Measurements from ENCODE around the gene MYH9. TPM values are rescaled to one million over a fixed set of nuclear protein-coding genes. Genes with fewer than 3 reads are reported as not detected.
"Not testable (repeated sequence)": the region's sequence is repeated elsewhere in the genome, so short reads cannot be mapped to it uniquely, and the experiment has no call there.

The MYH9 gene
- total and polyA plus RNA-seq, 7 experiments from 2014 or later = 95.5 to 900 (median 661) TPM

DNA sequence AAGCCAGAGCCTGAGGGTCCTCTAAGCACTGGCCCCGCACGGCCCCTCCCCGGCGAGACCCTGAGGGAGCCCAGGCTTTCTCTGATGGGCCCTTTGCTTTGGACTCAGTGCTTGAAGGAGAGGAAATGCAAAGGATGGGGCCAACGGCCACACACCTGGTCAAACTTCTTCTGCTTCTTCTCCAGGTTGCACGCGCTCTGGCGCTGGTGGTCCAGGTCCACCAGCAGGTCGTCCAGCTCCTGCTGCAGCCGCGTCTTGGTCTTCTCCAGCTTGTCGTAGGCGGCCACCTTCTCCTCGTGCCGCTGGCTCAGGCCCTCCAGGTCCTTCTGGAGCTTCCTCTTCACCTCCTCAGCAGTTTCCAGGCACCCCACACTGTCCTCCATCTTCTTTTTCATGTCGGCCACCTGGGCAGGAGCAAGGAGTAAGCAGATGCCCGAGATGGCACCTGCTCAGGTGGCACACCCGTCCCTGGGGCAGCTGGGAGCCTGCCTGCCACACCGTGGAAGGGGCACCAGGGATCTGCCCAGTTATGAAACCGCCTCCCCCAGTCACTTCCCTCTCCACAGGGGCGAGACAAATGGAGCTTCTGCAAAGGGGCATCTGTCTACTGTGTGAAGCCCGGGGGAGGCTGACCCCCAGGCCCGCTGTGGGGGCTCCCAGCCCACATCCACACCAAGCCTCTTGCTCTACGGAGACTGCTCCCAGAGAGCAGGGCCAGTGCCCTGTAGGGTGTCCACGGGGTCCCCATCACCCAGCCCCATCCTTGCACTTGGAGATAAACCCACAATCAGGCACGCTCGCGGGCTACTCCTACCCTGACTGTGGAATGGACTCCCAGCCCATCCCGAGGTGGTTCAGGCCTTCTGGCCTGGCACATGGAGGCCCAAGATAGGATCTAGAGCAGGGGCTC lies 95.7 kb downstream of the MYH9 start:
- Histone ChIP-seq H3K27me3 (ENCODE audit: control insufficient read depth in 2 of 2, insufficient read depth in 2 of 2, low read length in 2 of 2) (no peaks in the 10 kb centered on the region), H3K9me3 (ENCODE audit: control insufficient read depth in 2 of 3, low read length in 3 of 3) (peaks cover 0 to 7% (median 0%) of the 10 kb centered on the region in 3 experiments), H3K4me3 (ENCODE audit: low read length) (no peak overlapping the region), H3K36me3 (ENCODE audit: control insufficient read depth in 2 of 3, insufficient read depth in 3 of 3, low read length in 3 of 3) (peaks cover 56 to 85% (median 69%) of the 10 kb centered on the region in 3 experiments), H3K4me1 (ENCODE audit: control insufficient read depth in 2 of 2, insufficient read depth in 2 of 2, low read length in 2 of 2) (peaks cover 24 to 27% of the 10 kb centered on the region in 2 donors), H3K27ac (ENCODE audit: low read depth, low read length) (peak overlapping the region; percentile 14)
- H3K4me3 Mint-ChIP-seq = peak overlapping the region in 9 of 10 donors; percentile 4 to 70 (median 45)
- H3K36me3 Mint-ChIP-seq = peaks cover 30 to 77% (median 58%) of the 10 kb centered on the region in 5 donors
- H3K27ac Mint-ChIP-seq = peak overlapping the region; percentile 51 to 91 (median 76)
- peaks cover 31 to 49% (median 38%) of the 10 kb centered on the region in 7 donors for H3K4me1 Mint-ChIP-seq
- intact Hi-C loops (cut with micrococcal nuclease) = no loop called here
- DNase-seq = peak in 1 of 9 donors; percentile 8
- H3K9me3 Mint-ChIP-seq = peaks cover 0 to 28% (median 3%) of the 10 kb centered on the region in 11 donors
- ChIA-PET CTCF (interaction anchor here (1.4 to 2.2 kb wide), 2 partner anchors 10 to 14 kb away, joined by 4 to 6 read pairs; no protein-coding TSS in a partner anchor), POLR2A (interaction anchor here (0.9 to 2.1 kb wide), 4 partner anchors 11 to 215 kb away, joined by 3 to 5 read pairs (median 4); partner anchors contain the start of gene APOL2)
- no peak for ATAC-seq
- no peaks in the 10 kb centered on the region for H3K27me3 Mint-ChIP-seq

DNA sequence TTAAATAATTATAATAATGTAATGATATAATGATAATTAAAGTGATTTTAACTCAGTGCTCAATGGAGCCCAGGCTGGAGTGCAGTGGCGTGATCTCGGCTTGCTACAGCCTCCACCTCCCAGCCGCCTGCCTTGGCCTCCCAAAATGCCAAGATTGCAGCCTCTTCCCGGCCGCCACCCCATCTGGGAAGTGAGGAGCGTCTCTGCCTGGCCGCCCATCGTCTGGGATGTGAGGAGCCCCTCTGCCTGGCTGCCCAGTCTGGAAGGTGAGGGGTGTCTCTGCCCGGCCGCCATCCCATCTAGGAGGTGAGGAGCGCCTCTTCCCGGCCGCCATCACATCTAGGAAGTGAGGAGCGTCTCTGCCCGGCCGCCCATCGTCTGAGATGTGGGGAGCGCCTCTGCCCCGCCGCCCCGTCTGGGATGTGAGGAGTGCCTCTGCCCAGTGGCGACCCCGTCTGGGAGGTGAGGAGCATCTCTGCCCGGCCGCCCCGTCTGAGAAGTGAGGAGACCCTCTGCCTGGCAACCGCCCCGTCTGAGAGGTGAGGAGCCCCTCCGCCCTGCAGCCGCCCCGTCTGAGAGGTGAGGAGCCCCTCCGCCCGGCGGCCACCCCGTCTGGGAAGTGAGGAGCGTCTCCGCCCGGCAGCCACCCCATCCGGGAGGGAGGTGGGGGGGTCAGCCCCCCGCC lies 97.2 kb downstream of the MYH9 start:
- ATAC-seq; DNase-seq; H3K27ac ChIP-seq (ENCODE audit: low read depth, low read length); H3K27me3 Mint-ChIP-seq; H3K27me3 ChIP-seq (ENCODE audit: control insufficient read depth in 2 of 2, insufficient read depth in 2 of 2, low read length in 2 of 2); intact Hi-C loops (cut with micrococcal nuclease); H3K4me3 ChIP-seq (ENCODE audit: low read length); H3K9me3 ChIP-seq (ENCODE audit: control insufficient read depth in 2 of 3, low read length in 3 of 3): not testable (repeated sequence)
- H3K4me1 Mint-ChIP-seq = peaks cover 30 to 55% (median 46%) of the 10 kb centered on the region in 7 donors
- CTCF ChIA-PET = interaction anchor here (1.4 to 2.3 kb wide), 2 partner anchors 10 to 11 kb away, joined by 3 to 9 read pairs; no protein-coding TSS in a partner anchor
- Histone ChIP-seq H3K36me3 (ENCODE audit: control insufficient read depth in 2 of 3, insufficient read depth in 3 of 3, low read length in 3 of 3) (peaks cover 55 to 85% (median 69%) of the 10 kb centered on the region in 3 experiments), H3K4me1 (ENCODE audit: control insufficient read depth in 2 of 2, insufficient read depth in 2 of 2, low read length in 2 of 2) (peaks cover 32 to 34% of the 10 kb centered on the region in 2 donors)
- POLR2A ChIA-PET = interaction anchor here (1.8 kb wide), 1 partner anchor 12 kb away, joined by 8 read pairs; no protein-coding TSS in a partner anchor
- peak overlapping the region in 5 of 9 donors; percentile 3 to 97 (median 28) for H3K27ac Mint-ChIP-seq
- H3K36me3 Mint-ChIP-seq = peaks cover 31 to 75% (median 57%) of the 10 kb centered on the region in 5 donors
- peaks cover 0 to 34% (median 3%) of the 10 kb centered on the region in 11 donors for H3K9me3 Mint-ChIP-seq
- peak overlapping the region in 2 of 10 donors; percentile 38 to 79 for H3K4me3 Mint-ChIP-seq

DNA sequence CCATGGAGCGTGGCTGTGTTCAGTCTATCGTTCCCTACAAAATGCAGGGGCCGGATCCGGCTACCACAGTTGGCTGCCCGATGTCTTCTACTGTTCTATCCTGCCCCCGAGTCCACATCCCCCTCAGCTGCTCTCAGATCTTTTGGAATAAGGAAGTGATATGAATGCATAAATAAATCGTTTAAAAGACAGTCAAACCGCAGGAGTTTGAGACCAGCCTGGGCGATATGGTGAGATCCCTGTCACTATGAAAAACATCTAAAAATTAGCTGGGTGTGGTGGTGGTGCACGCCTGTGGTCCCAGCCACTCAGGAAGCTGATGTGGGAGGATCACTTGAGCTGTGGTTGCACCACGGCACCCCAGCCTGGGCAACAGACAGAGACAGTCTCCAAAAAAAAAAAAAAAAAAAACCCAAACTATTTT lies 97.8 kb downstream of the MYH9 start:
- DNase-seq (peak in 7 of 9 donors; percentile 35 to 76 (median 70)), ATAC-seq (peak; percentile 82)
- peak overlapping the region; percentile 42 to 79 (median 70) for H3K4me3 Mint-ChIP-seq
- ChIA-PET CTCF (interaction anchor here (1.4 to 2.3 kb wide), 3 partner anchors 9 to 95 kb away, joined by 3 to 9 read pairs (median 5); no protein-coding TSS in a partner anchor), POLR2A (interaction anchor here (1.8 kb wide), 1 partner anchor 12 kb away, joined by 8 read pairs; no protein-coding TSS in a partner anchor)
- Histone ChIP-seq H3K27ac (ENCODE audit: low read depth, low read length) (peak overlapping the region; percentile 35), H3K4me1 (ENCODE audit: control insufficient read depth in 2 of 2, insufficient read depth in 2 of 2, low read length in 2 of 2) (peaks cover 32 to 34% of the 10 kb centered on the region in 2 donors), H3K4me3 (ENCODE audit: low read length) (peak overlapping the region; percentile 18), H3K36me3 (ENCODE audit: control insufficient read depth in 2 of 3, insufficient read depth in 3 of 3, low read length in 3 of 3) (peaks cover 55 to 85% (median 69%) of the 10 kb centered on the region in 3 experiments)
- intact Hi-C loops (cut with micrococcal nuclease); H3K9me3 ChIP-seq (ENCODE audit: control insufficient read depth in 2 of 3, low read length in 3 of 3); H3K27me3 Mint-ChIP-seq; H3K27me3 ChIP-seq (ENCODE audit: control insufficient read depth in 2 of 2, insufficient read depth in 2 of 2, low read length in 2 of 2): not testable (repeated sequence)
- H3K36me3 Mint-ChIP-seq = peaks cover 30 to 71% (median 53%) of the 10 kb centered on the region in 5 donors
- peaks cover 0 to 34% (median 3%) of the 10 kb centered on the region in 11 donors for H3K9me3 Mint-ChIP-seq
- H3K27ac Mint-ChIP-seq = peak overlapping the region; percentile 89 to 97 (median 93)
- peaks cover 27 to 55% (median 46%) of the 10 kb centered on the region in 7 donors for H3K4me1 Mint-ChIP-seq

DNA sequence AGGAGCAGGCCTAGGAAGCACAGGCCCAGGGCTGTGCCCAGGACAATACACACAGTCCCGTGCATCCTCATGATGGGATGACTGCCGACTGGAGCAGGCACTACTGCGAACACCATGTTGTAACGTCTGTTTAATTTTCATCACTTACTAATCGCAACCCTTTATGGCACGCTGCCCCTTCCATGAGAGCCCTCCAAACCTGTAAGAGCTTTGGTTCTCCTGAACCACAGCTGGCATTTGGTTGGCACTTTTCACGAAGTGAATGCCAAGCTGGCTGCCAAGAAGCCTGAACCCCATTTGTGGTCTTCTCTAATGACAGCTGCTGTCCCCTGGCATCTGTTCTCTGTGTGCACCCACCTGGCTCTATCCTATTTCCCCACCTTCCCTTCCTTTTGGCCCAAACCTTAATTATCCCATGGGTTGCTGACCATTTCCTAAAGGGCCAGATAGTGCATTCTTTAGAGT lies 98.3 kb downstream of the MYH9 start:
- Histone ChIP-seq H3K27ac (ENCODE audit: low read depth, low read length) (peak overlapping the region; percentile 35), H3K4me1 (ENCODE audit: control insufficient read depth in 2 of 2, insufficient read depth in 2 of 2, low read length in 2 of 2) (peaks cover 32 to 34% of the 10 kb centered on the region in 2 donors), H3K9me3 (ENCODE audit: control insufficient read depth in 2 of 3, low read length in 3 of 3) (peaks cover 0 to 7% (median 0%) of the 10 kb centered on the region in 3 experiments), H3K4me3 (ENCODE audit: low read length) (peak overlapping the region; percentile 18), H3K27me3 (ENCODE audit: control insufficient read depth in 2 of 2, insufficient read depth in 2 of 2, low read length in 2 of 2) (no peaks in the 10 kb centered on the region), H3K36me3 (ENCODE audit: control insufficient read depth in 2 of 3, insufficient read depth in 3 of 3, low read length in 3 of 3) (peaks cover 55 to 85% (median 69%) of the 10 kb centered on the region in 3 experiments)
- no peaks in the 10 kb centered on the region for H3K27me3 Mint-ChIP-seq
- peaks cover 0 to 34% (median 3%) of the 10 kb centered on the region in 11 donors for H3K9me3 Mint-ChIP-seq
- peaks cover 28 to 69% (median 53%) of the 10 kb centered on the region in 5 donors for H3K36me3 Mint-ChIP-seq
- peaks cover 27 to 54% (median 45%) of the 10 kb centered on the region in 7 donors for H3K4me1 Mint-ChIP-seq
- intact Hi-C loops (cut with micrococcal nuclease) = no loop called here
- ATAC-seq = no peak
- CTCF ChIA-PET = interaction anchor here (1.2 to 2.3 kb wide), 4 partner anchors 9 to 96 kb away, joined by 3 to 9 read pairs (median 6); no protein-coding TSS in a partner anchor
- POLR2A ChIA-PET = interaction anchor here (0.7 to 1.8 kb wide), 3 partner anchors 11 to 181 kb away, joined by 3 to 8 read pairs (median 3); no protein-coding TSS in a partner anchor
- H3K4me3 Mint-ChIP-seq = peak overlapping the region; percentile 42 to 79 (median 70)
- DNase-seq = no peak
- peak overlapping the region; percentile 89 to 97 (median 93) for H3K27ac Mint-ChIP-seq

DNA sequence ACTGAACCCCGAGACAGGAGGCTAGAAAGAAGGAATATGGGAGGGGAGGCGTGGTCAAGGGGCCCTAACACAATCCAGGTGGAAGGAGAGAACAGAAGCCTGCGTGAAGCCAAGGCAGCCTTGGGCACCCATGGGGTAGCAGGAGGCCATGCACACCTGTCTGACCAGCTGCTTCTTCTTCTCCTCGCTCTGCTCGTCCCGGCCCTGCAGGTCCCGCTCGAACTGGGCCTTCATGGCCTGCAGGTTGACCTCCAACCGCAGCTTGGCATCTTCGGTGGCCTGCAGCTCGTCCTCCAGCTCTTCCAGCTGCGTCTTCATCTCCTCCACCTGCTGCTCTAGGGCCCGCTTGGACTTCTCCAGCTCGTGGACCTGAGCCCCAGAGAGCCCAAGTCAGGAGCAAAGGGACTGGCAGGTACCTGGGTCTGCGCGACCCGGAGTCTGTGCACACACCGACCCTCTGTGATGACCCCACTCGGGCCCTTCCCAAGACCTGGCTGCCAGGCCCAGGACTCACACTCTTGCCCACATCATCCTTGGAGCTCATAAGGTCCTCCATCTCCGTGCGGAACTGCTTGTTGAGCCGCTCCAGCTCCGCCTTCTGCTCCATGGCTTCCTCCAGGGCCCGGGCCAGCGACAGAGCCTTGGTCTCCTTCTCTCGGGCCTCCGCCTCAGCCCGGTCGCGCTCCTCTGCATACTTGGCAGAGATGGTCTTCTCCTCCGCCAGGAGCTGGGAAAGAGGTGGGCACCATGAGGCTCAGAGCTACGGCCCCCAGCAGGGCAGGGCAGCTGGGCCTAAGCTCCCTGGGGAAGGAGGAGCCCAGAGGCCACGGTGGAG lies 99.0 kb downstream of the MYH9 start:
- H3K4me1 ChIP-seq (ENCODE audit: control insufficient read depth in 2 of 2, insufficient read depth in 2 of 2, low read length in 2 of 2) = peaks cover 32 to 34% of the 10 kb centered on the region in 2 donors
- Mint-ChIP-seq H3K4me1 (peaks cover 27 to 50% (median 41%) of the 10 kb centered on the region in 7 donors), H3K27ac (peak overlapping the region; percentile 65 to 97 (median 93)), H3K27me3 (no peaks in the 10 kb centered on the region), H3K36me3 (peaks cover 24 to 66% (median 50%) of the 10 kb centered on the region in 5 donors), H3K4me3 (peak overlapping the region in 6 of 10 donors; percentile 12 to 79 (median 51)), H3K9me3 (peaks cover 0 to 32% (median 2%) of the 10 kb centered on the region in 11 donors)
- POLR2A ChIA-PET = interaction anchor here (0.7 to 1.8 kb wide), 5 partner anchors 11 to 999 kb away, joined by 3 to 8 read pairs (median 3); no protein-coding TSS in a partner anchor
- CTCF ChIA-PET = interaction anchor here (1.1 to 2.3 kb wide), 6 partner anchors 8 to 182 kb away, joined by 3 to 9 read pairs (median 5); no protein-coding TSS in a partner anchor
- H3K9me3 ChIP-seq (ENCODE audit: control insufficient read depth in 2 of 3, low read length in 3 of 3) = peaks cover 0 to 7% (median 0%) of the 10 kb centered on the region in 3 experiments
- H3K36me3 ChIP-seq (ENCODE audit: control insufficient read depth in 2 of 3, insufficient read depth in 3 of 3, low read length in 3 of 3) = peaks cover 53 to 85% (median 65%) of the 10 kb centered on the region in 3 experiments
- DNase-seq (no peak), ATAC-seq (no peak)
- no peak overlapping the region for H3K4me3 ChIP-seq (ENCODE audit: low read length)
- H3K27me3 ChIP-seq (ENCODE audit: control insufficient read depth in 2 of 2, insufficient read depth in 2 of 2, low read length in 2 of 2) = no peaks in the 10 kb centered on the region
- intact Hi-C loops (cut with micrococcal nuclease) = no loop called here
- no peak overlapping the region for H3K27ac ChIP-seq (ENCODE audit: low read depth, low read length)
